Endothelial cell (in vitro differentiated cells): ENCODE data around the gene RNF126. TPM values are rescaled to one million over a fixed set of nuclear protein-coding genes. Genes with fewer than 3 reads are reported as not detected.
A peak's percentile ranks its signal among the peaks of the same experiment; 100 is the strongest.
"Not testable (repeated sequence)": the region's sequence is repeated elsewhere in the genome, so short reads cannot be mapped to it uniquely, and the experiment has no call there.

Experiments
- DNase-seq: peaks from one replicate; pipeline ENCODE4 v3.0.0; 2021; ENCODE audit warnings: low spot score
- H3K27ac Mint-ChIP-seq: one replicate; pipeline ENCODE4 v1.8.0; 2021; ENCODE audit warnings: mixed read lengths, inconsistent platforms; ENCODE audit not compliant: unreplicated experiment
- H3K27me3 Mint-ChIP-seq: one replicate; pipeline ENCODE4 v1.8.0; 2021; ENCODE audit warnings: mild to moderate bottlenecking, moderate library complexity, mixed read lengths, inconsistent platforms; ENCODE audit not compliant: unreplicated experiment
- H3K36me3 Mint-ChIP-seq: one replicate; pipeline ENCODE4 v1.8.0; 2021; ENCODE audit warnings: mild to moderate bottlenecking, low read depth, mixed read lengths, inconsistent platforms; ENCODE audit not compliant: unreplicated experiment
- H3K4me1 Mint-ChIP-seq: one replicate; pipeline ENCODE4 v1.8.0; 2021; ENCODE audit warnings: mild to moderate bottlenecking, mixed read lengths, inconsistent platforms; ENCODE audit not compliant: unreplicated experiment
- H3K4me3 Mint-ChIP-seq: one replicate; pipeline ENCODE4 v1.8.0; 2021; ENCODE audit warnings: mild to moderate bottlenecking, mixed read lengths, inconsistent platforms; ENCODE audit not compliant: unreplicated experiment
- H3K9me3 Mint-ChIP-seq: one replicate; pipeline ENCODE4 v1.8.0; 2021; ENCODE audit warnings: mixed read lengths, inconsistent platforms; ENCODE audit not compliant: unreplicated experiment
- total RNA-seq: library from RNA; stranded (reverse); fragmentation: NEBNext Ultra II Directional; extraction: Animal tissue kit (Norgen Biotek cat#: 25700); gene quantifications from one replicate; pipeline ENCODE4 v1.2.1, GENCODE V29; 2021; ENCODE audit not compliant: unreplicated experiment
- TF ChIP-seq, protein P1 (sequence below): fragments of 200-600 bp; sonication (generic); IDR thresholded peaks from one replicate; pipeline ENCODE4 v1.5.0; 2021; ENCODE audit warnings: antibody characterized with exemption; ENCODE audit not compliant: unreplicated experiment

The RNF126 gene
- total RNA-seq, 1 donor from 2014 or later, result 41.7 TPM

DNA sequence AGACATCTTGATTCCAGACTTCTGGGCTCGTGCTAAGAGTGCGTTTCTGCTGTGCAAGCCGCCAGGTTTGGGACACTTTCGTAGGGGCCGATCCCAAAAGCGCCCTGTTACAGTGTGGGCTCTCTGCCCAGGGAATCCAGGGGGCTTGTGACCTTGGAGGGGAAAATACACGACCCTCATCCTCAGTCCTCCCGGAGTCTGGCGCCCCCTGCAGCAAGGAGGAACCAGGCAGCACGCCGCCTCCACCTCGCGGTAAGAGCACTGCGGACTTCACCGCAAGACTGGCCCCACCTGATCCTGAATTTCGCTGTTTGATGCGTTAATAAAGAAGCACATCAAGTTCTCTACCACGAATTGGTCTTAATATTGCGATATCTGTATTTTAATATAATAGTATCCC, 34.8 kb downstream of the RNF126 start:
- TF ChIP-seq, protein P1, sequence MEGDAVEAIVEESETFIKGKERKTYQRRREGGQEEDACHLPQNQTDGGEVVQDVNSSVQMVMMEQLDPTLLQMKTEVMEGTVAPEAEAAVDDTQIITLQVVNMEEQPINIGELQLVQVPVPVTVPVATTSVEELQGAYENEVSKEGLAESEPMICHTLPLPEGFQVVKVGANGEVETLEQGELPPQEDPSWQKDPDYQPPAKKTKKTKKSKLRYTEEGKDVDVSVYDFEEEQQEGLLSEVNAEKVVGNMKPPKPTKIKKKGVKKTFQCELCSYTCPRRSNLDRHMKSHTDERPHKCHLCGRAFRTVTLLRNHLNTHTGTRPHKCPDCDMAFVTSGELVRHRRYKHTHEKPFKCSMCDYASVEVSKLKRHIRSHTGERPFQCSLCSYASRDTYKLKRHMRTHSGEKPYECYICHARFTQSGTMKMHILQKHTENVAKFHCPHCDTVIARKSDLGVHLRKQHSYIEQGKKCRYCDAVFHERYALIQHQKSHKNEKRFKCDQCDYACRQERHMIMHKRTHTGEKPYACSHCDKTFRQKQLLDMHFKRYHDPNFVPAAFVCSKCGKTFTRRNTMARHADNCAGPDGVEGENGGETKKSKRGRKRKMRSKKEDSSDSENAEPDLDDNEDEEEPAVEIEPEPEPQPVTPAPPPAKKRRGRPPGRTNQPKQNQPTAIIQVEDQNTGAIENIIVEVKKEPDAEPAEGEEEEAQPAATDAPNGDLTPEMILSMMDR, result peak; percentile 35
- Mint-ChIP-seq H3K9me3 (no peaks in the 10 kb centered on the region), H3K27me3 (peaks cover 11% of the 10 kb centered on the region), H3K4me3 (no peak overlapping the region), H3K4me1 (no peaks in the 10 kb centered on the region), H3K36me3 (peaks cover 14% of the 10 kb centered on the region), H3K27ac (peak overlapping the region; percentile 24)
- no peak for DNase-seq

DNA sequence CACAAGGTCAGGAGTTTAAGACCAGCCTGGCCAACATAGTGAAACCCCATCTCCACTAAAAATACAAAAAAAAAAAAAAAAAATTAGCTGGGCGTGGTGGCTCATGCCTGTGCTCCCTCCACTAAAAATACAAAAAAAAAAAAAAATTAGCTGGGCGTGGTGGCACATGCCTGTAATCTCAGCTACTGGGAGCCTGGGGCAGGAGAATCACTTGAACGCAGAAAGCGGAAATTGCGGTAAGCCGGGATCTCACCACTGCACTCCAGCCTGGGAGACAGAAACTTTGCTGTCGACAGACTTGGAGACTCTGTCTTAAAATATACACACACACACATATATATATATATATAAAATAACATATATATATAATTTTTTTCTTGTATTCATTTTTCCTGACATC, 36.4 kb downstream of the RNF126 start:
- H3K27ac Mint-ChIP-seq, H3K4me1 Mint-ChIP-seq, H3K27me3 Mint-ChIP-seq, H3K4me3 Mint-ChIP-seq, DNase-seq, H3K9me3 Mint-ChIP-seq: not testable (repeated sequence)
- peaks cover 14% of the 10 kb centered on the region for H3K36me3 Mint-ChIP-seq

DNA sequence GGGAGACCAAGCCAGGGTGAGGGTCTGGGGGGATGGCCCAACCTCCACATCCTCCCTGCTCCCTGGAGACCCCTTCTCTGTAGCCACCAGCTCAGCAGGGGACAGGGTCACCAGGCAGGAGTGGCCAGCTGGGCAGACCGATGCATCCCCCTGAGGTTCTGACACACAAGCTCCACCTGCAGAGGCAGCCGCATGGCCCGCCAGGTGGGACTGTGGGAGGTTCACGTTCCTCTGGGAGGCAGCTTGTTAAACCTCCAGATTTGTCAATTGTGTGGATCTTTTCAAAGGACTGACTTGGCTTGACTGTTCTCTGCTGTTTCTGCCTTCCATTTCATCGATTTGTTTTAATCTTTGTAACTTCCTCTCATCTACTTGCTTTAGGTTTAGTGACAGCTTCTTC, 37.8 kb downstream of the RNF126 start:
- Mint-ChIP-seq H3K4me1 (no peaks in the 10 kb centered on the region), H3K27ac (no peak overlapping the region), H3K4me3 (peak overlapping the region; percentile 64), H3K27me3 (peaks cover 8% of the 10 kb centered on the region), H3K36me3 (peaks cover 9% of the 10 kb centered on the region), H3K9me3 (no peaks in the 10 kb centered on the region)
- no peak for DNase-seq
- TF ChIP-seq, protein P1, result no peak

DNA sequence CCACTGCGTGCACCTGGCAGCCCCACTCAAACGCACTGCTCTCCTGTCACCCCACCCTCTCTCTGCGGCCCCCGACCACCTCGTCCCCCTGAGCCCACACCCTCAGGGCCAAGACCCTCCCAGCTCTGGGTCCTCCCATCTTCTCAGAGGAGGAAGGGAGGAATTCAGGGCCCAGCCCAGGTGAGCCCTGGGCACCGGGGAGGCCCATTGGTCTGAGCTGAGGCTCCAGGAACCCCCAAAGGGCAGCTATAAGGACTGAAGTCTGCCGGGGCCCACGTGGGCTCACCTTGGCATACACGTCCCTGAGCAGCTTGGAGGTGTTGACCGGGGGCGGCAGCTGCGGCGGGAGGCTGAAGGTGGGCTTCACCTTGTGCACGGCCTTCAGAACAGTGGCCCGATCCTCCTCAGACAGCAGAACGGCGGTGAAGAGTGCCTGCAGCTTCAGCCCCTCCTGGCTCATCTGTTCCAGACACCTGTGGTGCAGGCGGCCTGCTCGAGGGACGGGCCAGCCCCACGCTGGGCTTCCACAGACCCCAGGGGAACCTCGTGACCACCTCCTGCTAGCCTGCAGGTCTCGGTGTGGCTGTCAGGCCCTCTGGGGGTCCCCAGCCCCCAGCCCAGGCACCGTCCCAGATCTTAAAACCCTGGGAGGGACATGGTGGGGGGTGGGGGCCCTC, 38.4 kb downstream of the RNF126 start:
- H3K36me3 Mint-ChIP-seq, result peaks cover 8% of the 10 kb centered on the region
- H3K9me3 Mint-ChIP-seq, result no peaks in the 10 kb centered on the region
- H3K27ac Mint-ChIP-seq, result no peak overlapping the region
- no peak for DNase-seq
- peaks cover 8% of the 10 kb centered on the region for H3K27me3 Mint-ChIP-seq
- H3K4me1 Mint-ChIP-seq, result no peaks in the 10 kb centered on the region
- H3K4me3 Mint-ChIP-seq, result no peak overlapping the region
- TF ChIP-seq, protein P1, result no peak

DNA sequence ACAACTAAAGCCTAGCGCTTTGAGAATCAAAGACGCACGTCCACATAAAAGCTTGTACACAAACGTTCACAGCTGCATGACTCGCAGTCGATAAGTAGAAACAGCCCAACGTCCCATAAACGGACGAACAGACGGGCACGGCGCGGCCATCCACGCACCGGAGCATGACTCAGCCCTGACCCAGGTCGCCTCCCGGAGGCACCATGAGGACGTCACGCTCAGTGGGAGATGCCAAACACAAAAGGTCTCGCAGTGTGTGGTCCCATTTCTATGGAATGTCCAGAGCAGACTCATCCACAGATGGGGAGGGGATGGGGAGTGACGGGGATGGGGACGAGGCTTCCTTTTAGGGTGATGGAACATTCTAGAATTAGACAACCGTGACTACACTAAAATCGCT, 39.0 kb downstream of the RNF126 start:
- H3K27ac Mint-ChIP-seq, result no peak overlapping the region
- H3K4me1 Mint-ChIP-seq, result no peaks in the 10 kb centered on the region
- H3K4me3 Mint-ChIP-seq, result peak overlapping the region; percentile 25
- DNase-seq, result no peak
- TF ChIP-seq, protein P1, result no peak
- H3K36me3 Mint-ChIP-seq, result peaks cover 8% of the 10 kb centered on the region
- no peaks in the 10 kb centered on the region for H3K9me3 Mint-ChIP-seq
- H3K27me3 Mint-ChIP-seq, result peaks cover 8% of the 10 kb centered on the region
